Activated naive CD4-positive, alpha-beta T cell treated with anti-CD3 and anti-CD28 coated beads, Interleukin-2, amount 50 U/mL, for 16 hours (primary cell): Measurements from ENCODE around the gene MRS2.
"Not testable (repeated sequence)": the region's sequence is repeated elsewhere in the genome, so short reads cannot be mapped to it uniquely, and the experiment has no call there.

ENCODE experiments used
- DNase-seq: peaks from one replicate; pipeline ENCODE4 v3.0.0-alpha.2; 2020

The MRS2 gene

DNA sequence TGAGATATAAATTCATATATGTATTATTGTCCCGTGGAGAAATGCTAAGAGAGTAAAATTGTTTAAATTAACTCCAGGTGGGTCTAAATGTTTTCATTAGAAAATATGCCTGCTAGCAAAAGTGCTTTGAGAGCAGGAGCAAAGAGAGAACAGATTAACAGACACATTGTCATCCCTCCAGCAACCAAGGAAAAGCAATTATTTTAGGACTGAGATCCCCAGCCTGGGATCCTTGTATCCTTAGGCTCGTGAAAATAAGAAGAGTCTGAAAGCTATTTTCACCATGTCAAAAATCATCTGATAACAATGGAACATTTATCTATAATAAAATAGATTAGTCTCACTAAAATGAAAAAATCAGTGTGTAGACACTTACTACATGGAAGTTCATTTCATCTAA is 11.5 kb upstream of the MRS2 start:
- DNase-seq, result no peak

DNA sequence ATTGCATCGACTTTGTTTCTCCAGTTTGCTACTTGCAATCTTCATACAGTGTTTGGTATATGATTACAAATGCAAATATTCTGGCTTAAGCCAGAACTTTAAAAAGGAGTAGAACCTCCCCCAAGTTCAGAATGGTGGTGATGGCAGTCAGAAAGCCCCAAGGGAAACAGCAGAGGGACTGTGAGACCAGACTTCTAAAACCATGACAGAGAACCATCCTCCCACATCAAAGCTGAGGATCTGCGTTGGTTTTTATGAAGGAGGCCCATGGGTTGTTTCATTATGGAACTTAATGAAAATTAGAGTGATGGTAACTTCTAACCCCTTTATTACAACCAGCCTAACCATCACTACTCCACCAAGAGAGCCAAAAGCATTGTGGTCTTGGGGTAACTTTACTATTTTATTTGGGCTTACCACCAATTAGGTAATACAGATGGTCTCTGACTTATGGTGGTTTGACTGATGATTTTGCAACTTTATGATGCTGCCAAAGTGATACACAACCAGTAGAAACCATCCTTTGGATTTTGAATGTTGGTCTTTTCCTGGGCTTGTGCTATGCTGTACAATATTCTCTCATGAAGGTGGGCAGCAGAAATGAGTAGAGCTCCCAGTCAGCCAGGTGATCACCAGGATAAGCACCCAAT is 10.9 kb upstream of the MRS2 start:
- no peak for DNase-seq

DNA sequence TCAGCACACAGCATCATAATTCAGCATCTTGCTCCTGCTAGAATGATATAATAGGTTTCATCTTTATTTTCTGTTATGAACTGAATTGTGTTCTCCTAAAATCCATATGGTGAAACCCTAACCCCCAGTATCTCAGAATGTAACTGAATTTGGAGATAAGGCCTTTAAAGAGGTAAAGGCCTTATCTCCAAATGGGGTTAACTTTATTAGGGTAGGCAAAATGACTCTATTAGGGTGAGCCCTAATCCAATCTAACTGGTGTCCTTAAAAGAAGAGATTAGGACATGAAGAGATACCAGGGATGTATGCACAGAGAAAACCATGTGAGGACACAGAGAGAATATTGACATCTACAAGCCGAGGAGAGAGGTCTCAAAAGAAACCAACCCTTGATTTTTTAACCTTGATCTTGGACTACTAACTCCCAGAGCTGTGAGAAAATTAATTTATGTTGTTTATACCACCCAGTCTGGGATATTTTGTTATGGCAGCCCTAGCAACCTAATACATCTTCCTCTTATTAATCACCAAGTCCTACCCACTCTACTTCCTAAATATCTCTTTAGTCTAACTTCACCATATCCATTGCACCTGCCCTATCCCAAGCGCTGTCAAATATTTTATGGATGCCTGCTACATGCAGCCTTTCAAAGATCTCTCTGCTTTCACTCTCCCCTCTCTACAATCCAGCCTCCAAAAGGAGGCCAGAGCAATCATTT is 8.5 kb upstream of the MRS2 start:
- no peak for DNase-seq

DNA sequence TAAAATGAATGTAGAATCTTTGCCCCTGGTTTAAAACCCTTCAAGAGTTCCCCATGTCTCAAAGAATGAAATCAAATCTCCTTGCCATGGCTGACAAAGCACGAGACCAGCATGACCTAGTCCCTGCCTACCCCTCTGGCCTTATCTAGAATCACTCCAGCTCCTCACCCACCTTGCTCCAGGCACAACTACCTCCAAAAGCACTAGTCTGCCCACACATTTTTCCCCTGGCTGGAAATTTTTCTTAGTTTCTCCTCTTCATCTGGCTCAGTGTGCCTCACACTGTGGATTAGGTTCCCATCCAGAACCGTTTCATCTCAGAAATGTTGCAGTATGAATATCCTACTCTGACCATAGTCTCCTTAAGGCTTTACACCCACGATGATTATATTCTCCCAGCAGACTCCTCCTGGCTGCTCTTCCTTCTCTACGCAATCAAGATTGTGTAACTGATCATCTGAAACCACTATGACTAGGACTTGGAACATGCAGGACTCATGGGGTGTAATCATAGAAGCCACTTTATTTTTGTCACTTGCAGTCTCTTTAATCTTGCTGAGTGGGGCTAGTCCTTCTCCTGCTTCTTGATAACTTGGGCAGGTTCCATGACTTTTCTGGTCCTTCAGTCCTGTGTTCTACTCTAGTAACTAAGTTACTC is 7.8 kb upstream of the MRS2 start:
- DNase-seq, result no peak

DNA sequence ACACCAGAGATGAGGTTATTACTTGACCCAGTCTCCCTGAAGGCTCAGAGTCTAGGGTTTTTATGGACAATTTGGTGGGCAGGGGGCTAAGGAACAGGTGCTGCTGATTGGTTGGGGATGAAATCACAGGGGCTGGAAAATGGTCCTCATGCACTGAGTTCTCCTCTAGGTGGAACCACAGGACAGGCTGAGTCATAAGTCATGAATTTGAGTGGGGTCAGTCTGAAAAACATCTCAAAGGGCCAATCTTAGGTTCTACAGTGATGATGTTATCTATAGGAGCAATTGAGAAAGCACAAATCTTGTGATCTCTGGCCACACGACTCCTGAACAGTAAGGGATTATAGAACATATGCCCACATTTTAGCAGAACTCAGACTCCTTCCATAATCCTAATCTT is 5.9 kb upstream of the MRS2 start:
- DNase-seq, result no peak

DNA sequence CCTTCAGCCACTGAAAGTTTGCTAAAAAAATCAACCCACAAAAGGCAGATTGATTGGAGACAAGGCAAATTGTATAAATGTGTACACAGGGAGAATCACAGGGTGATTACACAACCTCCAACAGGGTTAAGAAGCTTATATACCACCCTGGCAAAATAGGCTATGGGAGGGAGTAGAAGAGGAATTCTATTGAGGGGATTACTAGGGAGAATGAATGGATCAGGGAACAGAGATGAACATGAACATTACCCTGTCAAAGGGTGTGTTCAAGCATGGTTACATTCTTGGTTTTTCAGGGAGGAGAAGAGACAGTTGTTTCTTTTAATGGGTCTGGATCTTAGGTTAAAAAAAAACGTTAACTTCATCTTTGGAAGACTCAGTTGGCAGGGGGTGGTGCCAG is 5.1 kb upstream of the MRS2 start:
- DNase-seq, result no peak

DNA sequence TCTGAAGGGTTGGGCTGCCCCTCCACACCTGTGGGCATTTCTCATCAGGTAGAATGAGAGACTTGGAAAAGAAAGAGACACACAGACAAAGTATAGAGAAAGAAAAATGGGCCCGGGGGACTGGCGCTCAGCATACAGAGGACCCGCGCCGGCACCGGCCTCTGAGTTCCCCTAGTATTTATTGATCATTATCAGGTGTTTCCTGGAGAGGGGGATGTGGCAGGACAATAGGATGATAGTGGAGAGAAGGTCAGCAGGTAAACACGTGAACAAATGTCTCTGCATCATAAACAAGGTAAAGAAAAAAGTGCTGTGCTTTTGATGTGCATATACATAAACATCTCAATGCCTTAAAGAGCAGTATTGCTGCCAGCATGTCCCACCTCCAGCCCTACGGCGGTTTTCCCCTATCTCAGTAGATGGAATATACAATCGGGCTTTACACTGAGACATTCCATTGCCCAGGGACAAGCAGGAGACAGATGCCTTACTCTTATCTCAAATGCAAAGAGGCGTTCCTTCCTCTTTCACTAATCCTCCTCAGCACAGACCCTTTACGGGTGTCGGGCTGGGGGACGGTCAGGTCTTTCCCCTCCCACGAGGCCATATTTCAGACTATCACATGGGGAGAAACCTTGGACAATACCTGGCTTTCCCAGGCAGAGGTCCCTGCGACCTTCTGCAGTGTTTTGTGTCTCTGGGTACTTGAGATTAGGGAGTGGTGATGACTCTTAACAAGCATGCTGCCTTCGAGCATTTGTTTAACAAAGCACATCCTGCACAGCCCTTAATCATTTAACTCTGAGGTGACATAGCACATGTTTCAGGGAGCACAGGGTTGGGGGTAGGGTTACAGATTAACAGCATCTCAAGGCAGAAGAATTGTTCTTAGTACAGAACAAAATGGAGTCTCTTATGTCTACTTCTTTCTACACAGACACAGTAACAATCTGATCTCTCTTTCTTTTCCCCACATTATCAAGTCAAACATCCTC is 2.4 kb upstream of the MRS2 start:
- not testable (repeated sequence) for DNase-seq

DNA sequence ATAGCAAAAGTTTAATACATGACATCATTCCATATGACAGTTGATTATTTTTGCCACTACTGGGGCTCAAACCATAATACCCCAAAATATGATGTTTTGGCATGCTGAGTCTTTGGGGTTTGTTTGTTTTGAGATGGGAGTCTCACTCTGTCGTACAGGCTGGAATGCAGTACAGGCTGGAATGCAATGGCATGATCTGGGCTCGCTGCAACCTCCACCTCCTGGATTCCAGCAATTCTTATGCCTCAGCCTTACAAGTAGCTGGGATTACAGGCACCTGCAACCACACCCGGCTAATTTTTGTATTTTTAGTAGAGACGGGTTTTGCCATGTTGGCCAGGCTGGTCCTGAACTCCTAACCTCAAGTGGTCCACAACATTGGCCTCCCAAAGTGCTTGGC is 1.3 kb upstream of the MRS2 start:
- no peak for DNase-seq

DNA sequence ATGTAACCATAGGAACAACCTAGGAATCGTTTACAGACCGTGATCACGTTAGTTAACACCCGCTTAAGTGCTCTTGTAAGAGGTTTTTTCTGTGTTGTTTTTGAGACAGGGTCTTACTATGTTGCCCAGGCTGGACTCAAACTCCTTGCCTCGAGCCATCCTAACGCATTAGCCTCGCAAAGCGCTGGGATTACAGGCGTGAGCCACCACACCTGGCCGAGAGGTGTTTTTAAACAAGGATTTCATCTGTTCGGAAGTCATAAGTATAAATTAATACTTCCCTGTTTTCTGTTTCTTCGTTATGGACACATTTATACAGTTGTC is 727 bp downstream of the MRS2 start:
- no peak for DNase-seq

DNA sequence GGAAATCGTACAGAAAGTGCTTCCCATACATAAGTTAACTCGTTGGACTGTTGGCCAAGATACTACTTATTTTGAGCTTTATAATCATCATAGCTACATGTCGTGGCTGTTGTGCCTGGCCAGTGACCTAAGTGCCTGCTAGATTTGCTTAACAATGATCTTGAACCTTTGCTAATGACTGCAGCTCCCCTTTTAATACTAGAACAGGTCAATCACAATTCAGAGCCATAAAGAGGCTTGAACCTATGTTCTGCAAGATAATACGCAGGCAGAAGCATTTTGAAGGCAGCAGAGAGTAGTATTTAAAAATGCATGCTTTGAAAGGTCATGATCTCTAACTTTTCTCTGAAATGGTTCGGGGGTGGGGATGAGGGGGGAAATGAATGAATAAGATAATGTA is 2.5 kb downstream of the MRS2 start:
- DNase-seq, result no peak

DNA sequence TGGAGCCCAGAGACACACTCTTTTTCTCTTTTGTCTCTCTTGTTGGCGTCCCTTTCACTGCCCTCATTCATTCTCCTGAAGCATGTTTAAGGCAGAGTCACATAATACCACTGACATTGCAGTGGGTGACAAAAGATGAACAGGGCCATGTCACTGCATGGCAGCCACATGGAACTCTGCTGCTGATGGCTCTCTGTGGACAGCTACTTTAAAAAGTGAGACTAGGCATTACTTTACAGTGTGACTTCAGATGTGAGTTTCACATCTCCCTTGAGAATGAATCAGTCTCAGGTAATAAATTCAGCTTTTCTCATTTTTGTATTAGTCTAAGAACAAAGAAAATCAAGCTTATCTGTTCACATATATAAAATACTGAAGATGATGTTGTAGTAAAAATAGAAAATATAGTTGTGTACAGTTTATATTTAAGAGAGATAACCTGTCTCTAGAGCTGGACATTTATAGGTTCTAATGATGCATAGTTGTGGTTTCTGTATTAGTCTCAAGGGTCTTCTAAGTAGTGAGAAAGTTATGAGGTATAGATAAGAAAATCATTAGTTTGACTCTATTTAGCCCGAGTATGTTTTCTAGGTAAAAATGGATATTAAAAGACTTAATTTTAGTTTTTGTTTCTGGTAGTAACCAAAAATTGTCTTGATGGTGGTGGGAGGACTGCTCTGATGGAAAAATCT is 6.1 kb downstream of the MRS2 start:
- DNase-seq, result no peak

DNA sequence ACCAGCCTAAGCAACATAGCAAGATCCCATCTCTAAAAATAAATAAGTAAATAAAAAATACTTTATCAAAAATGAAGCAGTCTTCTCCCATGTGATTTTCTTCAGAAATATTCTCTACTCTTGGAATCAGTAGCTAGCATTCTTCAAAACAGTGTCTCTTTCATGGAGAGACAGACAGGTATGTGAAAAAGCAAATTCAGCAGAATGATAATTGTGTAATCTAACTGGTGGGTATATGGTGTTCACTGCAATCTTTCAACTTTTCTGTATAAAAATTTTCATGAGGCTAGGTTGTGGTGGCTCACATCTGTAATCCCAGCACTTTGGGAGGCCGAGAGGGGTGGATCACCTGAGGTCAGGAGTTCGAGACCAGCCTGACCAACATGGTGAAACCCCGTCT is 7.9 kb downstream of the MRS2 start:
- no peak for DNase-seq

DNA sequence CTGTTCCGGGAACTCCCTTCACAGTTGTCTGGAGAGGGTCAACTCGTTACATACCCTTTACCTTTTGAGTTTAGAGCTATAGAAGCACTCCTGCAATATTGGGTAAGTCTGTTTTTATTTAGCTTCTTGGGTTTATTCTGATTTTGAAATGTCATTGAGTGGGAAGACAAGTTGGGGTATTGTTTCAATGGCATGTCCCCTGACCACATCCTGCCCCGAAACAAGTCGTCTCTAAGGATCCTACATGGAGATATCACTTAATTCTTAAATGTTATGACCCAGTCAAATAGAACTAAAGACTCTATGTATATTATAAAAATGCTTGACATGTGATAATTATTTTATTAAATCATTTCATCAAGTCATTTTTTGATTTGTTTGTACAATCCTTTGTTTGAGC is 9.6 kb downstream of the MRS2 start:
- no peak for DNase-seq

DNA sequence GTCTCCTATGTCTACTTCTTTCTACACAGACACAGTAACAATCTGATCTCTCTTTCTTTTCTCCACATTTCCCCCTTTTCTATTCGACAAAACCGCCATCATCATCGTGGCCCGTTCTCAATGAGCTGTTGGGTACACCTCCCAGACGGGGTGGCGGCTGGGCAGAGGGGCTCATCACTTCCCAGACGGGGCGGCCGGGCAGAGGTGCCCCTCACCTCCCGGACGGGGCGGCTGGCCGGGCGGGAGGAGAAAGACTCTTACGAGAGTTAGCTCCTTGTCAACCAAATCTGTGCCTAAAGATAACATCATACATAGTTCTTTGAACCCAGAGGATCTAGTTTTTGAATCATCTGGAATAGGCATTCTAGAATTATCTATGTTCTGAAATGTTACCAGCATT is 11.8 kb downstream of the MRS2 start:
- not testable (repeated sequence) for DNase-seq

DNA sequence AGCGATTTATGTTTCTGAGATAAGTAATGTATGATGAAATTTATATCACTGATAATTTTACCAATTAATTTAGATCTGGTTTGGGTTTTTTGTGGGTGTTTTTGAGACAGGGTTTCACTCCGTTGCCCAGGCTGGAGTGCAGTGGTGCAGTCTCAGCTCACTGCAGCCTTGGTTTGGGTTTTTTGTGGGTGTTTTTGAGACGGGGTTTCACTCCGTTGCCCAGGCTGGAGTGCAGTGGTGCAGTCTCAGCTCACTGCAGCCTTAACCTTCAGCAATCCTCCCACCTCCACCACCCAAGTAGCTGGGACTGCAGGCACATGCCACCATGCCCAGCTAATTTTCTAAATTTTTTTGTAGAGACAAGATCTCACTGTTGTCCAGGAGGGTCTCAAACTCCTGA is 13.0 kb downstream of the MRS2 start:
- DNase-seq, result no peak

DNA sequence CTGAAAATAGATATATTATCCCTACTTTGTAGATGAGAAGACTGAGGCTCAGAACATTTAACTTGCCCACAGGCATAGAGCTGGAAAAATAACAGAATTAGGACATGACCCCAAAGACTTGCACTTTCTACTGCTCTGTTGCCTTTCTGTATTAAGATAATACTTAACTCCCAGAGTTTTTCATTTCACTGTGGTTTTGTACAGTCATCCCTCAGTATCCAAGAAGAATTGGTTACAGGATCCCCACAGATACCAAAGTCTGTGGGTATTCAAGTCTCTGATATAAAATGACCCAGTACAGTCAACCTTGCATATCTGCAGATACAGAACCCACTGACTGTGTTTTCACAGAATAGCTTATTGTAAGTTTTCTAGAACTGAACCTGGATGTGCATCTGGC is 16.8 kb downstream of the MRS2 start:
- DNase-seq, result no peak

DNA sequence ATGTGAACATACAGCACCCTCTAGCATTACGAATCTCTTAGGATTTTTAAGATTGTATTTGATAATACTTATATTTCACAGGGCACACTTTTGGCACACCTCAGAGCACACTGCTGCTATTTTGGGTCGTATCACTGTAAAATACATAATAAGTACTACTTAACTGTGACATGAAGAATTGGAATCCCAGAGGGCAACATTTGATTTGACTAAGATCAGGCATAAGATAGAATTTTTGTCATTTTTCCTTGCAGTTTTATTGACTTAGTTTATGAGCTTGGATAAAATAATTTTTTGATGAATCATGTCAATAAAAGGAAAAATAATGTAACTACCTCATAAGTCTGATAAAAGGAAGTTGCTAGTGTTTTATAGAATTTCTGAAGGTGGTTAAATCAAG is 22.4 kb downstream of the MRS2 start:
- DNase-seq, result no peak

DNA sequence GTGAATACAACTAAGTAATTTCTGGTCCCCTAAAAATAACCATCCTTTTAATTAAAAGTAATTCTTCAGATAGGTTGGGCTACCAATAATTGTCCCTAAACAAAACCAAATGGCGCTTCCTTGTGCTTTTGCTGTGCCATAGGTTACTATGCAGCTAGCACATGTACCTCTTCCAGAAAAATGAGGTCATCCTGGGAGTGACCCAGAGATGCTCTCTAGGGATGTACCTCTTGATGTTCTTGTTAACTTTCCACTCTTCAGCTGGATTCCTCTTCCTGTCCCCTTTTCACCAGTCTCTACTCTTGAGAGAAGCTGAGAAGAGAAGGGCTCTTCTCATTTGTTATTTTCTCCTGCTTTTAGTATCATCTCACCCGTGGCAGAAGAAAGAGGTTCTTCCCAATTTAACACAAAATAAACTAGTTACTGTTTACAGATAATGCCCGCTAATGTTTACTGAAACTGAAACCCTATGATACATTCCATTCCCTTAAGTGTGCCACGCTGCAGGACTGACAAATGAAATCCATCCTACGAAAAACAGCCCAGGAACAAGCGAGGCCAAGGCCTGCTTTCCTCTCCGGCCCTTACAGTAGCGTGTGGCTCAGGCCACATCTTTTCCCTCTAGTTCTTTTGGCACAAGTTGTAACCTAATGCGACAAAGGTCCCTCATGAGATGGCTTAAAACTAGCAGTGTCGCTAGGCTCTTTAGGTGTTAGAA is 24.2 kb downstream of the MRS2 start:
- DNase-seq, result no peak

DNA sequence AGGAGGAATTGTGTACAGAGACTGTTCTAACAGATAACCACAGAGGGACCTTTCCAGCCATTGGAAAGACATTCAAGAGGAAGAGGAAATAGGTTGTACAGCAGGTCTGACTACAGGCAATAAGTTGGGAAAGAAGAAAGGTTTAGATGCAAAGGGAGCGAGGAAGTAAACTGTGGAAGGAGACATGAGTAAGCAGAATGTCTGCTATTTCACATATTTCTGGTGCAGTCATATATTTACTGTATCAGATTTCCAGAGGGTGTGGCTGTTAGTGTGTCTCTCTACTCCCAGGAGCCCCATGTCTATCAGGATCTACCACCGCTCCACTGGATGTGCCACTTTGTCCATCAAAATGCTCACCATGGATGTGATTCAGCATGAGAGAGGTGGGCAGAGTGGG is 25.9 kb downstream of the MRS2 start:
- DNase-seq, result no peak

DNA sequence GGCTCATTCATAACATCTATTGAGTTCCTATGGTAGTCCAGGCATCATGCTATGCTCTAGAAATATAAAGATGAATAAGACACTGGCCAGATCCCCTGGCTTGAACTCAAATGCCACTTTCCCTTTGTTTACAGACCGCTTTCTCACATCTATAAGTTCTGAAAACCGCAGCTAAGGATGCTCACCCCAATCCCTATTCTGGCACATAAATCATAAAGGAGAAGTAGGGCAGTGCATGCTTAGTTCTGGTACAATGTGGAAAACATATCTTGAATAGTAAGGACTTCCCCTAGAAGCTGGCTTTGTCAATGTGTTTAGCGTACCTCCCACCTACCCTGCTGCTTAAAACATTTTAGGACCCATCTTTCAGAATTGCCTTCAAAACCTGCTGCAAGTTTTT is 26.4 kb downstream of the MRS2 start:
- DNase-seq, result no peak

DNA sequence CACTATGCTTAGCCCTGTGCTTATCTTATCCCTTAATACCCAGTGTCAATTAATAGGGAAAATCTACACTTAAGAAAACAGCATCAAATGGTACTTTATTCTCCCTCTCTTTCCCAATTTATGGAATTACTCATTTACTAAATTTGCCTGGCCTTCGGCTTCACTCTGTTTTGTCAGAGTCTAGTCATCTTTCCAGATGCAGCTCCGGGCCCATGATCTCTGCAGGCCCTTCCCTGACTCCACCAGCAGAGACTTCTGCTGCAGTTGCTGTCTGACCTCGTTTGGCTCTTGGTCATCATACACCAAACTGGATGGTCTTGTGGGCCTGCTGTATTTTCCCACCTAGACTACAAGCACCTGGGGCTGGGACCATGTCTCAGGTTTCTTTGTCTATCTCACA is 27.4 kb downstream of the MRS2 start:
- DNase-seq, result no peak

DNA sequence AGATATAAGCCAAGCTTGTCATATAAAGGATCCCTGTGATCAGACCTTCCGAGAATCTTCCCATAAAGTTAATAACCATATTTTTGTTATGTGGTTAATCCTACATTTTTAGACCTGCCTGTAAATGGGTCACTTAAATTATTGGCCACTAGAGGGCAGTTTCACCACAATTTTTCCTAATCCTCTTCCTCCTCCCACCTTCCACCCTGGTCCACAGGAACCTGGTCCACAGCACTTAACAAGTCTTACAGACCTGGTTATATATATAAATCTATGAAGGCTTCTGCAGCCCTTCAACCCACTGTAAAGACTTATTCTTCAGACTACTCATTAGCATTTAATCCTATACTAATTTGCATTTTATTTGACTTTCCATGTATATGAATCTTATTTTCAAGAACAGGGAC is 28.3 kb downstream of the MRS2 start:
- DNase-seq, result no peak
